Mammary epithelial cell (primary cell): ENCODE measurements around the gene FRS3.

Experiments used
- EZH2 ChIP-seq: IDR thresholded peaks from 2 replicates; pipeline ENCODE4 v1.6.1; 2012; ENCODE audit warnings: low read length, inconsistent platforms, borderline replicate concordance
- TF ChIP-seq, protein P1 (sequence below), 2 donors: IDR thresholded peaks in 1 of 2; conservative IDR thresholded peaks in 1 of 2; 2 replicates each; pipeline ENCODE4 v1.5.1; 2011 to 2012; ENCODE audit warnings: inconsistent platforms in 2 of 2, low read length in 2 of 2, mild to moderate bottlenecking in 2 of 2, control low read depth in 1 of 2, low read depth in 1 of 2; ENCODE audit not compliant: insufficient read depth in 1 of 2; ENCODE audit errors: extremely low read depth in 1 of 2

GRCh38 chr6:41726876-41727275 lies 52.8 kb downstream of the FRS3 start:
- TF ChIP-seq, protein P1, sequence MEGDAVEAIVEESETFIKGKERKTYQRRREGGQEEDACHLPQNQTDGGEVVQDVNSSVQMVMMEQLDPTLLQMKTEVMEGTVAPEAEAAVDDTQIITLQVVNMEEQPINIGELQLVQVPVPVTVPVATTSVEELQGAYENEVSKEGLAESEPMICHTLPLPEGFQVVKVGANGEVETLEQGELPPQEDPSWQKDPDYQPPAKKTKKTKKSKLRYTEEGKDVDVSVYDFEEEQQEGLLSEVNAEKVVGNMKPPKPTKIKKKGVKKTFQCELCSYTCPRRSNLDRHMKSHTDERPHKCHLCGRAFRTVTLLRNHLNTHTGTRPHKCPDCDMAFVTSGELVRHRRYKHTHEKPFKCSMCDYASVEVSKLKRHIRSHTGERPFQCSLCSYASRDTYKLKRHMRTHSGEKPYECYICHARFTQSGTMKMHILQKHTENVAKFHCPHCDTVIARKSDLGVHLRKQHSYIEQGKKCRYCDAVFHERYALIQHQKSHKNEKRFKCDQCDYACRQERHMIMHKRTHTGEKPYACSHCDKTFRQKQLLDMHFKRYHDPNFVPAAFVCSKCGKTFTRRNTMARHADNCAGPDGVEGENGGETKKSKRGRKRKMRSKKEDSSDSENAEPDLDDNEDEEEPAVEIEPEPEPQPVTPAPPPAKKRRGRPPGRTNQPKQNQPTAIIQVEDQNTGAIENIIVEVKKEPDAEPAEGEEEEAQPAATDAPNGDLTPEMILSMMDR (conservative IDR thresholded peaks at IDR 0.05 in 1 of 2, IDR thresholded peaks at IDR 0.05 in 1 of 2; ENCODE audit: extremely low read depth in 1 of 2, insufficient read depth in 1 of 2, low read depth in 1 of 2, low read length in 2 of 2) = no peak
- TF ChIP-seq EZH2 = no peak
